Embryonic facial prominence (tissue), 1 donor: ENCODE data around the gene GSG1.
"Not testable (repeated sequence)": the region's sequence is repeated elsewhere in the genome, so short reads cannot be mapped to it uniquely, and the experiment has no call there.

Experiments used
- DNase-seq: peaks from one replicate; pipeline ENCODE4 v3.0.0-alpha.2; 2016; ENCODE audit errors: extremely low spot score

The GSG1 gene

DNA sequence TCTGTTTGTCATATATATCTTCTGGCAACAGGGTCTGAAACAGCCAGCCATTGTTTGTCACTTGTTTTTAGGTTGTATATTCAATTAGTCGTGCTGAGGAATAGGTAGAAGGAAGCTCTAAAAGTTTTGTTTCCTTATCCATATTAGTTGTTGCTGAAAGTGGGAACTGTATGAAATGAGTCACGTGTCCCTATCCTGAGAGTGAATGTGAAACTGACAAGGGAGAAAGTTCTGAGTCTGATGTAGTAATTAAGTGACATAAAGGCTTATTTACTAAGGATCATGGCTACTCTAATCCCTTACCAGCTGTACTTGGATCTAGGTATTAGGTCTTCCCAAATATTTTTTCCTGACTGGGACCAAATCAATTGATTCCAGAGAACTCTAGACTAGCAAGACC lies 42.9 kb downstream of the GSG1 start:
- no peak for DNase-seq

- not testable (repeated sequence) for DNase-seq
These were observed 49.9 kb downstream of the GSG1 start for GRCh38 chr12:13053617-13054016.

GRCh38 chr12:13052421-13052820 lies 51.0 kb downstream of the GSG1 start:
- no peak for DNase-seq

- DNase-seq: no peak
These were observed 53.7 kb downstream of the GSG1 start for GRCh38 chr12:13049816-13050215.

DNA sequence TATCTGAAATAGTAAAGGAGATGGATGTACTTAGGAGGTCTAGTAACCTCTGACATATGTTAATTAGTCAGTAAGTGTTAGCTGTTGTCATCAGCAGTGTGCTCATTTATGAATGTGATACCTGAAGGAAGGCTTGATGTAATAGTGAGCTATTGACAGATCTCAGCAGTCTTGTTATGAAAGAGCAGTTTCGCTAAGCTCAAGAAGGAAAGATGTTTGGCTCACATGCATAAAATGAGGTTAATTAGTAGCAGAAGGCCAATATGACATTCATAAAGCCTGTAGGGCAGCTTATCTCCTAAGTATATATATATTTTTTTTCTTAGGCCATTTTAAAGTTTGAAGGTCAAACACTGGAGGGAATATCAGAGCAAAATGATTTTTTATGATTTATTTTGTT lies 56.5 kb downstream of the GSG1 start:
- no peak for DNase-seq

DNA sequence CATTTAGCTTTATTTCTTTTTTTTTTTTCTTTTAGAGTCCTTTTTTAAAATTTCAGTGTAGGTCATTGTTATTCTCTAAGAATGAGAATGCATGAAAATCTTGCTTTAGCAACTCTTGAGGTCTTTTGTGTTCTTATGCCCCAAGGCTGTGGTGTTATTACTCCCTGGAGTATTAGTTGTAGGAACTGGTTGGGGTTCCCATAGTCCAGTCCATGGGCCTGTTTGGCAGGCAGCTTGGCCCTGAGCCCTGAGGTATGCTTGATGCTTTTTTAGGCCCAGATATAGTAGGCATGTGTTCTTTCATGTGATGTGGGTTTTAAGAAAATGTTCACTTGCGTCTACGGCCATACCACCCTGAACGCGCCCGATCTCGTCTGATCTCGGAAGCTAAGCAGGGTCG lies 57.7 kb downstream of the GSG1 start:
- no peak for DNase-seq

DNA sequence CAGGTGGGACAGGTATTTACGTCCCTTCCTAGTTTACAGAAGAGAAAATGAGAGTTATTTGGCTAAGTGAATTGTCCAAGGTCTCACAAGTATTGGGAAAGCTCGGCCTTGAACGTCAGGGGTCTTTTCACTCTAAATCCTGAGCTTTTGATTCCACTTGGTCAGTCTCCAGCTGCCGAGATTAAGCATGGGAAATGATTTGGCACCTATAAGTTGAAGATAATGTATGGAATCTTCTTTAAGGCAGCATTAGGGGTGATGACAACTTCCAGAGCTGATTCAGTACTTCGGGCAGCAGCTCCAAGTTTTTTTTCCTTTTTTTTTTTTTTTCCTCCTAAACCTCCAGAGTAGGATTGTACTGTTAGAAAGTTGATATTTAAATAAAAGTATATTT lies 58.6 kb downstream of the GSG1 start:
- no peak for DNase-seq

DNA sequence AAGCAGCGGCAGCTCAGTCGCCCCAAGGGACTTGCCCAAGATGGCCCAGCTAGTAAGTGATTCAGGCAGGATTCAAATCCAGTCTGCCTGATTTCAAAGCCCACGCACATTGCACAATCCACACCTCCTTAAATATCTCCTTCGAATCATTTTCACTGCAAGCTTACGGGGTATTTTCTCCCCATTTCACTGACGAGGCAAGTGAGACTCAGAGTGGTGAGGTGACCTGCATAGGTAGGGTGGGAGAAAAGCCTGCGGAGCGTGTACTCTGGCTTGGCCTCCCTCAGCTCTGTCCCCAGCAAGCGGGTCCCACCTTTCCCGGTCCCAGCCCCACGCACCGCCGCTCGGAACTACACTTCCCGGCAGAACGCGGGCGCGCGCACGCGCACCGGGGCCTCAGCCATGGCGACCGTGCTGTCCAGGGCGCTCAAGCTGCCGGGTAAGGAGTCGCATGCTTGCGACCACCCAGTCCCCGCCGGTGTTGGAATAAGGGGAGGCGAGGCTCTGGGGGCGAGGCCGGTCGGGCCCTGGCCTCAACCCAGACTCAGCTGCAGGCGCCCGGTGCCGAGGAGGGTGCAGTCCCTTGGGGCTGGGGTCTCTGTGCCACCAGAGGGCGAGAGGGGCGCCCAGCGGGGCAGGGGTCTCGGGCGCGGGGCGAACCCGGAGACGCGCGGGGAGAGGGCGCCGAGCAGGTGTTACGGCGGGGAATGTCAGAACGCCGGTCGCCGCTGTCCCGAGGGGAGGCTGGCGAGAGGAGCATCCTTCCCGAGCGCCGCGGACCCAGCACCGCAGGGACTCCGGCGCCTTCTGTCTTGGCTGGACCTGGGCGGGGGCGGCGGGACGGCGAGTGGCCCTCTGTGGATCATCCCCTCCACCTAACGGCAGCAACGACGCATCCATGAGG lies 59.2 kb downstream of the GSG1 start, which contains the start of gene FAM234B:
Gene FAM234B (plus strand): TSS at position 380 of the 904 bp plus-strand sequence. CDS start 23 bp downstream, at position 403.
- DNase-seq: no peak

- DNase-seq: no peak
These were observed 60.7 kb downstream of the GSG1 start for GRCh38 chr12:13042666-13043230.

DNA sequence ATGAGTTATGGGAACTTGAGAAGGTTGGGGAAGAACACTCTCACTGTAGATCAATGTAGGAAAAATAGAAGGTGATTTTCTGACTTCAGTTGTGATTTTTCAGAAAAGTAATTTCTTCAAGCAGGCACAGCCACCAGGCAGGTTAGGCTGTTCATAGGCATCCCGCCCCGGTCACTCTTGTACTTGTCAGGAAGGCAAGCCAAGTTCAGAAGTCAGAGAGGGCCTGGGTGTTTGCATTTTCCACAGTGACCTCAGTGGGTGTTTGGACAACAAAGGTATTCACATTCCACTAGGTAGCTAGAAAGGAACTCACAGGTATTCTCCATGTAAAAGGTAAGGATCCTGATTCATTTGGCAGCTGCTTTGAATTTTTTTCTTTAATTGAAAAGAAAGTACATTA lies 62.2 kb downstream of the GSG1 start:
- no peak for DNase-seq

- DNase-seq: no peak
These were observed 64.0 kb downstream of the GSG1 start for GRCh38 chr12:13039328-13039956.

DNA sequence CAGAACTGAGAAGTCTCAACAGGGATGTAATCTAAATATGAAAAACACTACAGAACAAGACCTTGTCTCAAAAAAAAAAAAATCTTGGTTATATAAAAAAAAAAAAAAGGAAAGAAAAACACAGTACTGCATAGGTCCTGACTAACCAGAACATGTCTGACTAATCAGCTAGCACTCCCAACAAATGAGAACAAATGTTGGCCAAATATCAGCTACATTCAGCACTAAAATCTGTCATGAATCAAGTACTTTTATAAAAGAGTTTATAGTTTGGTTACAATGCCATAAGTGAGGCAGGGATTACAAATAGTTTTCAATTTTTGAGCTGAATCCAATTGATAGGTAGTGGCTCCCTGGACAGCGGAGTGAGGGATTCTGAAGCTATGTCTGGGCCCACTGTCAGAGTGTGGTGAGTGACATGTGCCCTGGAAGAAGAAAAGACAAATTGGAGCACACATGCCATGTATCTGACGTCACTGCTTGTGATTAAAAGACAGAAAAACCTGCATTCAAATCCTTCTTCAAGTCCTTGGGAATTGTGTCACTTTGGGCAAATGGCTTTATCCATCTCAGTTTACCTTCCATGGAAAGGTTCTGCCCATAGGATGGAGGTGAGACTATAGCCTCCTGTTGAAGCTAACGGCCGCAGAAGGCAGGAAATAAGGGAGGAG lies 64.8 kb downstream of the GSG1 start:
- DNase-seq: no peak

- DNase-seq: no peak
These were observed 66.6 kb downstream of the GSG1 start for GRCh38 chr12:13036881-13037280.

DNA sequence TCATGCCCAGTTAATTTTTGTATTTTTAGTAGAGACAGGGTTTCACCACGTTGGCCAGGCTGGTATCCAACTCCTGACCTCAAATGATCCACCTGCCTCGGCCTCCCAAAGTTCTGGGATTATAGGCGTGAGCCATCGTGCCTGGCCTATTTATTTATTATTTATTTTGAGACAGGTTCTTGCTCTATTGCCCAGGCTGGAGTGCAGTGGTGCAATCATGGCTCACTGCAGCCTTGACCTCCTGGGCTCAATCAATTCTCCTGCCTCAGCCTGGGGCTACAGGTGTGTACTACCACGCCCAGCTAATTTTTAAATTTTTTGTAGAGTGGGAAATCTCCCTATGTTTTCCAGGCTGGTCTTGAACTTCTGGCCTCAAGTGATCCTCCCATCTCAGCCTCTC lies 68.1 kb downstream of the GSG1 start:
- DNase-seq: not testable (repeated sequence)
